H9 (cell line): ENCODE measurements around the gene DOCK1. TPM values are rescaled to one million over a fixed set of nuclear protein-coding genes. Genes with fewer than 3 reads are reported as not detected.

ENCODE experiments used
- DNase-seq: peaks from one replicate; pipeline ENCODE4 v3.0.0-alpha.2; 2017
- H2AFZ ChIP-seq: one replicate; pipeline ENCODE4 v1.6.1; 2013; ENCODE audit warnings: mild to moderate bottlenecking, low read length, control low read depth, moderate library complexity
- H2AK5ac ChIP-seq: 2 replicates; pipeline ENCODE4 v1.6.1; 2013; ENCODE audit warnings: low read length, control low read depth, mixed read lengths; ENCODE audit not compliant: insufficient read length
- H2BK120ac ChIP-seq: one replicate; pipeline ENCODE4 v1.6.1; 2013; ENCODE audit warnings: low read depth, mild to moderate bottlenecking, low read length, control low read depth, inconsistent platforms; ENCODE audit not compliant: poor library complexity, severe bottlenecking
- H2BK12ac ChIP-seq: 2 replicates; pipeline ENCODE4 v1.6.1; 2013; ENCODE audit warnings: low read length, control low read depth, mixed read lengths, low read depth; ENCODE audit not compliant: insufficient read length
- H2BK15ac ChIP-seq: 2 replicates; pipeline ENCODE4 v1.6.1; 2013; ENCODE audit warnings: low read depth, low read length, control low read depth
- H2BK20ac ChIP-seq: one replicate; pipeline ENCODE4 v1.6.1; 2013; ENCODE audit warnings: low read depth, mild to moderate bottlenecking, low read length, control low read depth, inconsistent platforms; ENCODE audit not compliant: poor library complexity, severe bottlenecking
- H2BK5ac ChIP-seq: 2 replicates; pipeline ENCODE4 v1.6.1; 2013; ENCODE audit warnings: low read length, control low read depth, mixed read lengths; ENCODE audit not compliant: insufficient read length
- H3K14ac ChIP-seq: 2 replicates; pipeline ENCODE4 v1.6.1; 2013; ENCODE audit warnings: low read length, control low read depth; ENCODE audit not compliant: insufficient read depth
- H3K18ac ChIP-seq: 2 replicates; pipeline ENCODE4 v1.6.1; 2013; ENCODE audit warnings: low read depth, mild to moderate bottlenecking, mixed read lengths, low read length, control low read depth; ENCODE audit not compliant: insufficient read length
- H3K23ac ChIP-seq: 2 replicates; pipeline ENCODE4 v1.6.1; 2013; ENCODE audit warnings: low read length, control low read depth, mixed read lengths, low read depth; ENCODE audit not compliant: insufficient read length
- H3K23me2 ChIP-seq: 2 replicates; pipeline ENCODE4 v1.6.1; 2013; ENCODE audit warnings: low read depth, mild to moderate bottlenecking, mixed read lengths, low read length, control low read depth; ENCODE audit not compliant: insufficient read length, poor library complexity, severe bottlenecking
- H3K27ac ChIP-seq: 2 replicates; pipeline ENCODE4 v1.5.1; 2013; ENCODE audit warnings: low read length, control low read depth, mixed read lengths, low read depth; ENCODE audit not compliant: insufficient read length
- H3K27me3 ChIP-seq: 2 replicates; pipeline ENCODE4 v1.6.1; 2013; ENCODE audit warnings: low read length, control low read depth, inconsistent platforms; ENCODE audit not compliant: insufficient read depth
- H3K4ac ChIP-seq: 2 replicates; pipeline ENCODE4 v1.6.1; 2013; ENCODE audit warnings: low read depth, mild to moderate bottlenecking, control low read depth, inconsistent platforms, low read length, moderate library complexity
- H3K4me1 ChIP-seq: 2 replicates; pipeline ENCODE4 v1.6.1; 2013; ENCODE audit warnings: low read length, control low read depth, inconsistent platforms; ENCODE audit not compliant: insufficient read depth
- H3K4me2 ChIP-seq: 2 replicates; pipeline ENCODE4 v1.6.1; 2013; ENCODE audit warnings: low read length, control low read depth, mixed read lengths; ENCODE audit not compliant: insufficient read length, insufficient read depth
- H3K56ac ChIP-seq: 2 replicates; pipeline ENCODE4 v1.6.1; 2013; ENCODE audit warnings: low read depth, mild to moderate bottlenecking, mixed read lengths, low read length, control low read depth; ENCODE audit not compliant: insufficient read length
- H3K79me1 ChIP-seq: 2 replicates; pipeline ENCODE4 v1.6.1; 2013; ENCODE audit warnings: low read depth, mild to moderate bottlenecking, moderate library complexity, low read length, control low read depth, inconsistent platforms; ENCODE audit not compliant: insufficient read depth, poor library complexity, severe bottlenecking
- H3K79me2 ChIP-seq: 2 replicates; pipeline ENCODE4 v1.6.1; 2013; ENCODE audit warnings: low read length, control low read depth, inconsistent platforms; ENCODE audit not compliant: insufficient read depth
- H3K9ac ChIP-seq: 2 replicates; pipeline ENCODE4 v1.6.1; 2013; ENCODE audit warnings: low read length, control low read depth, mixed read lengths; ENCODE audit not compliant: insufficient read length; ENCODE audit errors: extremely low read depth
- H3K9me3 ChIP-seq: one replicate; pipeline ENCODE4 v1.6.1; 2013; ENCODE audit warnings: low read depth, low read length, inconsistent platforms; ENCODE audit not compliant: control insufficient read depth
- H3T11ph ChIP-seq: one replicate; pipeline ENCODE4 v1.6.1; 2013; ENCODE audit warnings: mild to moderate bottlenecking, low read length, control low read depth, inconsistent platforms
- H4K20me1 ChIP-seq: one replicate; pipeline ENCODE4 v1.6.1; 2013; ENCODE audit not compliant: control insufficient read depth, insufficient read length, insufficient read depth
- H4K5ac ChIP-seq: 2 replicates; pipeline ENCODE4 v1.6.1; 2013; ENCODE audit warnings: low read depth, mild to moderate bottlenecking, mixed read lengths, low read length, control low read depth; ENCODE audit not compliant: insufficient read length
- H4K8ac ChIP-seq: replicated peaks from 2 replicates; pipeline ENCODE4 v1.6.1; 2013; ENCODE audit warnings: low read length, control low read depth, mixed read lengths, low read depth; ENCODE audit not compliant: insufficient read length
- H4K91ac ChIP-seq: 2 replicates; pipeline ENCODE4 v1.6.1; 2013; ENCODE audit warnings: low read depth, mild to moderate bottlenecking, moderate library complexity, mixed read lengths, low read length, control low read depth; ENCODE audit not compliant: insufficient read length
- H3K27ac Mint-ChIP-seq, 3 experiments: 2 replicates in 2 of 3; 3 replicates in 1 of 3; pipeline ENCODE4 v1.8.0; 2020 to 2021; ENCODE audit warnings: mixed read lengths in 3 of 3, mild to moderate bottlenecking in 1 of 3, moderate library complexity in 1 of 3
- H3K27me3 Mint-ChIP-seq: 2 replicates; pipeline ENCODE4 v1.8.0; 2021; ENCODE audit warnings: low read depth, mild to moderate bottlenecking, moderate library complexity, mixed read lengths
- H3K36me3 Mint-ChIP-seq, 3 experiments: 2 replicates in 2 of 3; 3 replicates in 1 of 3; pipeline ENCODE4 v1.8.0; 2020 to 2021; ENCODE audit warnings: low read depth in 3 of 3, mixed read lengths in 3 of 3; ENCODE audit not compliant: insufficient read depth in 1 of 3
- H3K4me1 Mint-ChIP-seq, 2 experiments: 2 replicates each; pipeline ENCODE4 v1.8.0; 2020; ENCODE audit warnings: mixed read lengths in 2 of 2
- H3K4me3 Mint-ChIP-seq, 2 experiments: 2 replicates in 1 of 2; 3 replicates in 1 of 2; pipeline ENCODE4 v1.8.0; 2020 to 2021; ENCODE audit warnings: mild to moderate bottlenecking in 2 of 2, mixed read lengths in 2 of 2, moderate library complexity in 1 of 2
- H3K9me3 Mint-ChIP-seq, 2 experiments: 2 replicates in 1 of 2; 3 replicates in 1 of 2; pipeline ENCODE4 v1.8.0; 2020; ENCODE audit warnings: mild to moderate bottlenecking in 2 of 2, mixed read lengths in 2 of 2, moderate library complexity in 1 of 2
- CTCF ChIP-seq: fragments of 200-600 bp; sonication (generic); conservative IDR thresholded peaks from 3 replicates; pipeline ENCODE4 v1.8.0; 2021; ENCODE audit warnings: antibody characterized with exemption, mild to moderate bottlenecking
- WGBS: extraction: QIAGEN DNeasy Blood & Tissue Kit; methylation state at CpG from one replicate; pipeline ENCODE4 v1.1.7; 2013; ENCODE audit warnings: missing lambda C conversion rate, low lambda C conversion rate, mixed read lengths; ENCODE audit not compliant: insufficient read length; ENCODE audit errors: extremely low coverage; 5-methylcytosine and 5-hydroxymethylcytosine counted together
- total RNA-seq: library from RNA; stranded (reverse); gene quantifications from 2 replicates; pipeline ENCODE4 v1.2.1, GENCODE V29; 2021

DOCK1 gene
- total RNA-seq, 1 experiment from 2014 or later = 57.0 TPM

GRCh38 chr10:127444155-127444554 lies 538.9 kb downstream of the DOCK1 start:
- Histone ChIP-seq H3K18ac (no peak overlapping the region), H3K27me3 (no peaks in the 10 kb centered on the region), H3K23me2 (no peaks in the 10 kb centered on the region), H3K4me2 (no peak overlapping the region), H2BK20ac (no peak overlapping the region), H3K14ac (no peak overlapping the region), H2AK5ac (no peak overlapping the region), H3K56ac (no peak overlapping the region), H4K20me1 (no peaks in the 10 kb centered on the region), H2BK5ac (no peak overlapping the region), H4K5ac (no peak overlapping the region), H3K23ac (no peak overlapping the region), H3K4ac (no peak overlapping the region), H3K9me3 (peaks cover 6% of the 10 kb centered on the region), H3T11ph (no peak overlapping the region), H2BK15ac (no peak overlapping the region), H3K79me1 (no peaks in the 10 kb centered on the region), H2BK12ac (no peak overlapping the region), H3K79me2 (no peaks in the 10 kb centered on the region), H3K9ac (no peak overlapping the region), H3K27ac (no peak overlapping the region), H4K8ac (peak overlapping the region; percentile 24), H4K91ac (no peak overlapping the region), H2AFZ (no peak overlapping the region), H3K4me1 (peaks cover 6% of the 10 kb centered on the region), H2BK120ac (no peak overlapping the region)
- H3K4me1 Mint-ChIP-seq = peaks cover 15 to 28% of the 10 kb centered on the region in 2 experiments
- no peak overlapping the region for H3K4me3 Mint-ChIP-seq
- DNase-seq = no peak
- H3K27me3 Mint-ChIP-seq = peaks cover 1% of the 10 kb centered on the region; the same call in 1 of the 2 replicates
- TF ChIP-seq CTCF = no peak
- H3K9me3 Mint-ChIP-seq = peaks cover 21 to 24% of the 10 kb centered on the region in 2 experiments
- WGBS = no CpG with 5 or more reads among the region's 13 CpGs
- H3K36me3 Mint-ChIP-seq = peaks cover 52 to 61% (median 61%) of the 10 kb centered on the region in 3 experiments
- H3K27ac Mint-ChIP-seq = no peak overlapping the region
